ENCODE data around the gene ERMP1. TPM values are rescaled to one million over a fixed set of nuclear protein-coding genes. Genes with fewer than 3 reads are reported as not detected.
A peak's percentile ranks its signal among the peaks of the same experiment; 100 is the strongest.

The ERMP1 gene
- total and polyA plus RNA-seq, 2 donors (not counting 1 experiment from before 2014, with no cell fraction given): 4.9 to 10.6 TPM

GRCh38 chr9:5841771-5842573 is 9.1 kb upstream of the ERMP1 start:
- Histone ChIP-seq H3K79me2 (ENCODE audit: control insufficient read depth, insufficient read depth, low read length) (no peaks in the 10 kb centered on the region), H3K4me1 (ENCODE audit: control insufficient read depth in 2 of 2, insufficient read depth in 2 of 2, low read length in 2 of 2) (peaks cover 14 to 23% of the 10 kb centered on the region in 2 donors), H4K20me1 (ENCODE audit: control insufficient read depth, insufficient read depth, low read length, poor library complexity, severe bottlenecking) (no peaks in the 10 kb centered on the region), H3K4me3 (ENCODE audit: control extremely low read depth in 1 of 5, extremely low read depth in 1 of 5, insufficient read depth in 1 of 5, low read depth in 2 of 5, low read length in 4 of 5) (peak overlapping the region in 2 of 5 experiments; percentile 8 to 31), H2AFZ (ENCODE audit: insufficient read depth, low read depth, low read length, poor library complexity, severe bottlenecking) (no peak overlapping the region), H3K9ac (ENCODE audit: low read length) (peak overlapping the region; percentile 11), H3K4me2 (replicated peaks; ENCODE audit: low read depth, low read length, poor library complexity, severe bottlenecking) (peak overlapping the region; percentile 33), H3K27ac (ENCODE audit: low read length in 2 of 2) (no peak overlapping the region), H3K27me3 (replicated peaks in 1 of 4; ENCODE audit: control extremely low read depth in 1 of 4, control insufficient read depth in 3 of 4, insufficient read depth in 4 of 4, low read length in 3 of 4) (no peaks in the 10 kb centered on the region), H3K36me3 (replicated peaks in 1 of 2; ENCODE audit: control extremely low read depth in 1 of 2, control insufficient read depth in 1 of 2, extremely low read depth in 1 of 2, insufficient read depth in 2 of 2, low read length in 1 of 2) (no peaks in the 10 kb centered on the region), H3K9me3 (ENCODE audit: control extremely low read depth in 1 of 3, control insufficient read depth in 2 of 3, insufficient read depth in 1 of 3, low read length in 2 of 3) (peaks cover 0 to 5% (median 2%) of the 10 kb centered on the region in 3 donors)
- ATAC-seq (ENCODE audit: low read depth) (no peak), DNase-seq (peak; percentile 34)
- no peak overlapping the region for H3K27ac Mint-ChIP-seq
- 15% methylated on average over 7 of the region's 12 CpGs for WGBS (ENCODE audit: insufficient coverage)
- no peaks in the 10 kb centered on the region for H3K27me3 Mint-ChIP-seq
- no peak for TF ChIP-seq EZH2 (IDR thresholded peaks at IDR 0.05; ENCODE audit: borderline replicate concordance, insufficient read depth, low read depth, low read length, poor library complexity, severe bottlenecking)
- TF ChIP-seq CTCF (IDR thresholded peaks at IDR 0.05): no peak
- CTCF ChIA-PET: interaction anchor here (0.7 to 1.1 kb wide), 3 partner anchors 10 to 395 kb away, joined by 3 read pairs; no protein-coding TSS in a partner anchor
- no peaks in the 10 kb centered on the region for H3K9me3 Mint-ChIP-seq (ENCODE audit: insufficient read depth)
- intact Hi-C loops (cut with micrococcal nuclease): no loop called here
- POLR2A ChIA-PET: no interaction called here
- peaks cover 28% of the 10 kb centered on the region for H3K4me1 Mint-ChIP-seq
- peak overlapping the region; percentile 60 for H3K4me3 Mint-ChIP-seq

GRCh38 chr9:5840788-5841187 is 7.9 kb upstream of the ERMP1 start:
- Histone ChIP-seq H4K20me1 (ENCODE audit: control insufficient read depth, insufficient read depth, low read length, poor library complexity, severe bottlenecking) (no peaks in the 10 kb centered on the region), H3K79me2 (ENCODE audit: control insufficient read depth, insufficient read depth, low read length) (no peaks in the 10 kb centered on the region), H3K4me3 (ENCODE audit: control extremely low read depth in 1 of 5, extremely low read depth in 1 of 5, insufficient read depth in 1 of 5, low read depth in 2 of 5, low read length in 4 of 5) (no peak overlapping the region), H3K4me1 (ENCODE audit: control insufficient read depth in 2 of 2, insufficient read depth in 2 of 2, low read length in 2 of 2) (peaks cover 14 to 23% of the 10 kb centered on the region in 2 donors), H3K27me3 (replicated peaks in 1 of 4; ENCODE audit: control extremely low read depth in 1 of 4, control insufficient read depth in 3 of 4, insufficient read depth in 4 of 4, low read length in 3 of 4) (no peaks in the 10 kb centered on the region), H3K9ac (ENCODE audit: low read length) (no peak overlapping the region), H3K27ac (ENCODE audit: low read length in 2 of 2) (no peak overlapping the region), H3K36me3 (replicated peaks in 1 of 2; ENCODE audit: control extremely low read depth in 1 of 2, control insufficient read depth in 1 of 2, extremely low read depth in 1 of 2, insufficient read depth in 2 of 2, low read length in 1 of 2) (no peaks in the 10 kb centered on the region), H3K9me3 (ENCODE audit: control extremely low read depth in 1 of 3, control insufficient read depth in 2 of 3, insufficient read depth in 1 of 3, low read length in 2 of 3) (peaks cover 0 to 5% (median 2%) of the 10 kb centered on the region in 3 donors), H3K4me2 (replicated peaks; ENCODE audit: low read depth, low read length, poor library complexity, severe bottlenecking) (no peak overlapping the region), H2AFZ (ENCODE audit: insufficient read depth, low read depth, low read length, poor library complexity, severe bottlenecking) (no peak overlapping the region)
- no peak for DNase-seq
- no peaks in the 10 kb centered on the region for H3K27me3 Mint-ChIP-seq
- no peak for TF ChIP-seq EZH2 (IDR thresholded peaks at IDR 0.05; ENCODE audit: borderline replicate concordance, insufficient read depth, low read depth, low read length, poor library complexity, severe bottlenecking)
- TF ChIP-seq CTCF (IDR thresholded peaks at IDR 0.05): no peak
- ChIA-PET POLR2A (no interaction called here), CTCF (interaction anchor here (1.4 kb wide), 1 partner anchor 9 kb away, joined by 3 read pairs; no protein-coding TSS in a partner anchor)
- H3K27ac Mint-ChIP-seq: no peak overlapping the region
- WGBS (ENCODE audit: insufficient coverage): no CpG with 5 or more reads among the region's 3 CpGs
- intact Hi-C loops (cut with micrococcal nuclease): no loop called here
- no peaks in the 10 kb centered on the region for H3K9me3 Mint-ChIP-seq (ENCODE audit: insufficient read depth)
- H3K4me3 Mint-ChIP-seq: no peak overlapping the region
- H3K4me1 Mint-ChIP-seq: peaks cover 28% of the 10 kb centered on the region
- ATAC-seq (ENCODE audit: low read depth): no peak
